Suppressor macrophage treated with lipopolysaccharide for 1 hour (primary cell): Measurements from ENCODE around the gene PLD4.

ENCODE experiments used
- DNase-seq, 3 donors: peaks; one replicate each; pipeline ENCODE4 v3.0.0-alpha.2; 2020 to 2022

Gene PLD4

DNA sequence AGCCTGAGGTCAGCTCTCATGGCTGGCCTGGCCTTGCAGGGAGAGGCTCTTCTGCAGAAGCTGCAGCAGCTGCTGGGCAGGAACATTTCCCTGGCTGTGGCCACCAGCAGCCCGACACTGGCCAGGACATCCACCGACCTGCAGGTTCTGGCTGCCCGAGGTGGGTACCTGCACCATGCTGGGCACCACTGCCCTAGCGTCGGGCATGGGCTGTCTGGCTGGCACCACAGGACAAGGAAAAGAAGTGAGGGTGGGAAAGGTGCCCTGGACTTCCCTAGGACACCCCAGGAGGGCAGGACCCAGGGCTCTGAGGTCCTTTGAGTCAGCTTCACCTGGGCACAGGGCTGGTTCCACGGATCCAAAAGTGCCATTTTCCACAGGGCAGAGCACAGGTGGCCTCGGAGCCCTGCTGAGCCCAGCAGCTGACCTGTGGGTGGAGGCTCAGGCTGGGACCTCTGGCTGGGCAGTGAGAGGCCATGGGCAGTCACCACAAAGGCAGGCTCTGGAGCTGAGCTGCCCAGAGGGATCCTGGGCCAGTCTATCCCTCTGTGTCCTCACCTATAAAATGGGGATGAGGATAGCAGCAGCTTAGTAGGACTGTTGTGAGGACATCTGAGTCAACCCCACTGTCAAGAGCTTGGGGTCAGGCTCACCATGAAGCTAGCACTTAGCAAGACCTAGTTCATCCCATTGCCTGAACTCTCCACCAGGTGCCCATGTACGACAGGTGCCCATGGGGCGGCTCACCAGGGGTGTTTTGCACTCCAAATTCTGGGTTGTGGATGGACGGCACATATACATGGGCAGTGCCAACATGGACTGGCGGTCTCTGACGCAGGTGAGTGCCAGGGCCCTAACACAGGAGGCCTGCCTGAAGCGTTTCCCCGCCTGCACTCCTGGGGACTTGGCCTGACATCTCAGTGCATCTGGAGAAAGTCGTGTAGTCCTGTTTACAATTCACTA lies 4.9 kb downstream of the PLD4 start:
- no peak for DNase-seq

DNA sequence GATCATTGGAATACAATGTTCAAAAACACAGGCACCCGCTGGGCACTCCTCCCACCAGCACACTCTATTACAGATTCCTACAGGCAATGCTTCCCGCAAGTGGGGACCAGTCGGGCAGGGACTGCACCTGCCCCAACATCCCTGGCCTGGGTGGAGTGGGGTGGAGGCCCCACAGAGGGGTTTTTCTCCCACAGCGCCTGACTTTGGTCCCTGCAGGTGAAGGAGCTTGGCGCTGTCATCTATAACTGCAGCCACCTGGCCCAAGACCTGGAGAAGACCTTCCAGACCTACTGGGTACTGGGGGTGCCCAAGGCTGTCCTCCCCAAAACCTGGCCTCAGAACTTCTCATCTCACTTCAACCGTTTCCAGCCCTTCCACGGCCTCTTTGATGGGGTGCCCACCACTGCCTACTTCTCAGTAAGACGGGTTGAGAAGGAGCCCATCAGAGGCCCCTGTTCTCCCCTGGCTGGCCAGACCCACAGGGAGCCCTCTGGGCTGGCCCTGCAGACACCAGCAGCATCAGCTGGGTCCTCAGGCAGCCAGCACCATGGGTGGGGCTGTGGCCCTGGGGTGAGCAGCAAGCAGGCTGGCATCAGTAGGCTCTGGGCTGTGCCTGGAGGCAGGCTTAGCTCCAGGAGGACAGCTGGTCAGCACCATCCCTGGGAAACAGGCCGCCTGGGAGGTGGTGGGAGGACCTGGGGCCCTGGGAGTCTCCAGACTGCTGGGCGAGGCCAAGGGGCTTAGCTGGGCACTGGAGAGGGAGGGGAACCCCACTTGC lies 6.0 kb downstream of the PLD4 start:
- no peak for DNase-seq

DNA sequence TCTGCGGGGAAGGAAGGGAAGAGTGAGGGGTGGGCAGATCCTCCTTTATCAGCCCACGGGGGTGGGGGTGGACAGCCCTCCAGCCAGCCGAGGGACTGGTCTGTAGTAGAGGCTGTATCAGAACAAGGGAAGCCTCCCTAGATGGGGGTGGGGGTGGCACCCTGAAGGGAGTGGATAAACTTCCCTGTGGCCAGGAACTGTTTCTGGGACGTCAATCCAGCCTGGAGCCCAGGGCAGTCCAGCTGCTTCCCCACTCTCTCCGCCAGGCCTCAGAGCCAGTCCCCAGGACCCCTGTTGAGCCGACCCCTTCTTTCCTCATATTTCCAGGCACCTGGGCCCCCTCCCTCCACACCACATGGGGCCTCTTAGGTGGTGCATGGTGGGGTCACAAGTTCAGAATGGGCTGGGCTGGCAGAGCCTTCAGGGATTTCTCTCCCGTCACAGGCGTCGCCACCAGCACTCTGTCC lies 6.7 kb downstream of the PLD4 start:
- no peak for DNase-seq

DNA sequence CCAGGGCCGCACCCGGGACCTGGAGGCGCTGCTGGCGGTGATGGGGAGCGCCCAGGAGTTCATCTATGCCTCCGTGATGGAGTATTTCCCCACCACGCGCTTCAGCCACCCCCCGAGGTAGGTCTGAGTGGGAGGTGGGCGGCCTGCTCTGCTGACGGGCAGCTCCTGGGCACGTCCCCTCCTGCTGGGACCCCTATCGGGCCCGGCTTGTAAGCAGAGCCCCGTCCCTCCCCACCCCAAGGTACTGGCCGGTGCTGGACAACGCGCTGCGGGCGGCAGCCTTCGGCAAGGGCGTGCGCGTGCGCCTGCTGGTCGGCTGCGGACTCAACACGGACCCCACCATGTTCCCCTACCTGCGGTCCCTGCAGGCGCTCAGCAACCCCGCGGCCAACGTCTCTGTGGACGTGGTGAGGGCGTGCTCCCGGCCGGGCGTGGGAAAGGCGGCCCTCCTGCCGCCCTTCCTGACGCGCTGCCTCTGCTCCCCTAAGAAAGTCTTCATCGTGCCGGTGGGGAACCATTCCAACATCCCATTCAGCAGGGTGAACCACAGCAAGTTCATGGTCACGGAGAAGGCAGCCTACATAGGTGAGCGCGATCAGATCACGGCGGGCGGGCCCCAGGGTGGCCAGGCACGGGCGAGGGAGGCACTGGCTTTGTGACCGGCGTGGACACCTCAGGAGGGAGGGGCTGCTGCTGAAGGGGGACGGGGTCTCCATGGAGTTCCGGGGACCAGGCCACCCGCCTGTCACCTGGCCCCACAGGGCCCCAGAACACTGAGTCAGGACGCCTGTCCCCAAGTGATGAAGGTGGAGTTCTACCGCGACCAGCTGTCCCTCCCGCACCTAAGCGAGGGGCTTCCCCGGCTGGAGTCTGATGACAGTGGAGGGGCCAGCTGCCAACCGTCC lies 7.3 kb downstream of the PLD4 start:
- DNase-seq = no peak

GRCh38 chr14:104932676-104933631 lies 8.3 kb downstream of the PLD4 start:
- peak; percentile 84 to 95 (median 93) for DNase-seq

DNA sequence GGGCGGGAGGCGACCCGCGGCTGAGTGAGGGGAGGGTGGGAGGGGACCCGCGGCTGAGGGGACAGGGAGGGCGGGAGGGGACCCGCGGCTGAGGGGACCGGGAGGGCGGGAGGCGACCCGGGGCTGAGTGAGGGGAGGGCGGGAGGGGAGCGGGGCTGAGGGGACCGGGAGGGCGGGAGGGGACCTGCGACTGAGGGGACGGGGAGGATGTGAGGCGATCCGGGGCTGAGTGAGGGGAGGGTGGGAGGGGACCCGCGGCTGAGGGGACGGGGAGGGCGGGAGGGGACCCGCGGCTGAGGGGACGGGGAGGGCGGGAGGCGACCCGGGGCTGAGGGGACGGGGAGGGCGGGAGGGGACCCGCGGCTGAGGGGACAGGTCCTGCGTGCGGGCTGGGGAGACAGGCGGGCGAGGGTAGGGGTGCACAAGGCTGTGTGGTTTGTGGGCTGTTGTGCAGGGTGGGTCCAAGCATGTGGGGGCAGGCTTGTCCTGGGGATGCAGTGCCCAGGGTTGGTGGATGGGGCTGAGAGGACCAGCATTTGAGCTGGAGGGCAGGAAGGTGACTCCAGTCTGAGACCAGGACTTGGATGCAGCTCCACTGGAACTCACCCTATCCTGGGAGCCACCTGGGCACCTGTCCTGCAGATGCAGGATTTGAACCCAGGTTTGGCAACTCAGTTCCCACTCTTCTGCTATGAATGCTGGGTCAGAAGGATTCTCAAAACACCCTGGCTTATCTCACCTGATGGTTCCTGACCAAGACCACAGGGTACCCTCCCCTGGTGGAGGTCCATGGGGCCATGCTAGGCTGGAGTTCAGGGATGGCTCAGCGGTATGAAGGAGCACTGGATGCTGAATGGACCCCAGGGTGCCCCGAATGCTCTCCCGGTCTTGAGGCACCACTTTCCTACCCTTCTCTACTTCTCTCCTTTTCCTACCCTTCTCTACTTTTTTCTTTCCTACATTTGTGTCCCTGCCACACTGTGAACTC lies 9.4 kb downstream of the PLD4 start:
- no peak for DNase-seq

- no peak for DNase-seq
Observed at GRCh38 chr14:104935026-104935650, 10.5 kb downstream of the PLD4 start.

DNA sequence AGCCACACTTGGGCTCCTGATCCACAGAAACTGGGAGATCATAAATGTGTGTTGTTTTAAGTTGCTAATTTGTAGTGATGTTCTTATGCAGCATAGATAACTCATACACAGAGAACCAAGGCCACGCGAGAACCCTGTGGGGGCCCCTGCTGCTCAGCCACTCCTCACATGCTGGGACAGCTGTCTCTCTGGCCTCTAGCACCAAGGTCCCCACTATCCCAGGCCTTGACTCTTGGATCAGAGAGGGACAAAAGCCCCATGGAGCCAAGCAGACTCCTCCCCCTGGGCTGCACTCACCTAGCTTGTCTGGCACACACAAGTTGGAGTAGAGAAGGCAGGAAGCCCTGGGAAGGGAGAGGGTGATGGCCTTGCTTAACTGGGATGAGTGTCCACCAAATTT lies 11.3 kb downstream of the PLD4 start:
- no peak for DNase-seq

- no peak for DNase-seq
Observed at GRCh38 chr14:104936361-104937155, 11.9 kb downstream of the PLD4 start.

GRCh38 chr14:104937161-104937560 lies 12.5 kb downstream of the PLD4 start:
- DNase-seq = no peak

DNA sequence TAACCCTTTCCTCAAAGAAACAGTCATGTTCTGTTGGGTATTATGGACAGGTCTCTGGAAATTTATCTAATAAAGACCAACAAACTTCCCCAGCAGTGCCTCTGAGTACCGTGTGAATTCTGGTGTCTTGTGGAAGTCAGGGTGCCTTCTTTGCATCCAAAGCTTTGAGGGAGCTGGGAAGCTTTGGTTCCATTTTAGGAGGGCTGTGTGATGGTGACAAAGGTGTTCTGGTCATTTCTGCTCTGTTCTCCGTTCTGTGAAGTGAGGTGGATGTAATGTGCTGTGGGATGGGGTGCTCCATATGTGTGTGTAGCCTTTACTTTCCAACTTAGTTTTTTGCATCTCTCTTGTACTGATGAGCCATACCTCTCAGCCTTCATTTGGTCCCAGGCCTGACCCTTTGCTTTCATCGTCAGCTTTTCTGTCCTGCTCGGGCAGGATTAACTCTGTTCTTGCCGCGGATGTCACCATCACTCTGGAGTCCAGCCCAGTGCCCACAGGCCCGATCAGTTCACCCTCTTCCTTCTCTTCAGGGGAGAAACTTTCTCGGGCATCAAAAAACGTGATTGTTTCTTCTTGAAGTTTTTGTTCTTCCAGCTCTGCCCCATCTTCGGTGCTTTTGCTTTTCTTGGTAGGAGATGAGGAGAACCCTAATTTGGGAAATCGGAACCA lies 13.2 kb downstream of the PLD4 start:
- no peak for DNase-seq

DNA sequence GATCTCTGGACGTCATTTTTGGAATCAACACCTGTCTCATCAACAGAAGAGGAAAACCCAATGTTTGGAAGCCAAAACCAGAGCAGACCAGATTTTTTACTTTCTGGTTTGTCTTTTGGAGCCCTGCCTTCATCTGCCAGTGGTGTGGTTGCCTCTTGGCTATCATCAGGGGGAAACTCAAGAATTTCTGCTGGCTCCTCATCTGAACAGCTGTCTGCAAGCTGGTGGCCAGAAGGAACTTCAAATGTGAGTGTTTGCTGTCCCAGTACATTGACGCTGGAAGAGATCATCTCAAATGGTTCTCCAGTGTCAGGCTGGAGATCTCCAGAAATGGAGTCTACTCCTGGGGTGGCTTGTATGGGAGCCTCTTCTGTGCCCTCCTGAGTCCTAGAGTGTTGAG lies 13.8 kb downstream of the PLD4 start:
- no peak for DNase-seq

DNA sequence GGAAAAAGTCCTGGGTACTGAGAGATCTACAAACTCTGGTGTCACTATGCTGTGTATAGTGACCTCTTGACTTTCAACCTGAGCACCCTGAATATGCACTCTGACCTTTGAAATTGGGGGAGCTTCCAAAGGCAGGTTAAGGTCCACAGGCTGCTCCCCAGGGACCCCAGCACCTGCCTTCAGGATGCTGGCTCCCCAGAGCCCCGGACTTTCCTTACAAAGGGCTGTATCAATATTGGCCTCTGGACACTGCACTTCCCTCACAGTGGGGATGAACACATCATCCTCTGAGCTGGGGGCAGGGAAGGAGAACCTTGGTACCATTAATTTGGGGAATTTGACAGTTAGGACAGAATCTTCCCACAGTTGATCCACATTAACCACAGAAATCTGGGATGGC lies 14.3 kb downstream of the PLD4 start:
- no peak for DNase-seq

DNA sequence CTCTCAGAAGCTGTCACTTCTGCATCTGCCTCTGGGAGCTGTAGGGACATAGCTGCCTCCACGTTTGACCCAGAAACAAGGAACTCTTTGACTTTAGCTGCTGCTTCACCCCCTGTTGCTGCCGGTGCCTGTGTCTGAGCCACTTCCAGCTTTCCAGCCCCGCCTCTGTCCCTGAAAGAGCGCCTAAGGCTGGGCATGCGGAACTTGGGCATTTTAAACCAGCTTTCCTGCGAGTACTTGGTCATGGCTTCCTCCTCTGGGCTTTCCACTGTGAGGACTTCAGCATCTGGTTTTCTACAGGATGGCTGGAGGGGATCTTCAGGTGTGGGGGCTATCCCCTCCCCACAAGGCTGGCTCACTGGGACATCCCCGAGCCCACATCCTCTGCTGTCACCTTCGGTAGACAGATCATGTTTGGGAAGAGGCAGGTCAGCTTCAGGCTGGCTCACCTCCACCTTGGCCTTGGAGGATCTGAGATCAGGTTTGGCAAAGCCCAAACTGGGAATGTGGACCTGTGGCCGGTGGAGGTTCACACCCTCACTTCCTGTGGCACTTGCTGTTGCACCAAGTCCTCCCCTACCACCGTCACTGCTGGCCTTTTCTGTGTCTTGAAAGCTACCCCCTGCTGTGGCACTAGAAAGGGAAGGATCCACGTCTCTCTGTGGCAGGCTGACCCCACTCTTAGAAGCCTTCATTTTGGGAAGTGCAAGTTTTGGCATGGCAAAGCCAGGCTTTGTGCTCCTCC lies 15.2 kb downstream of the PLD4 start:
- peak; percentile 14 to 27 (median 18) for DNase-seq

- DNase-seq = no peak
Observed at GRCh38 chr14:104940526-104941150, 16.0 kb downstream of the PLD4 start.

GRCh38 chr14:104941508-104942365 lies 17.1 kb downstream of the PLD4 start:
- DNase-seq = no peak
